H9 (cell line): Measurements from ENCODE around the gene ATF1. TPM values are rescaled to one million over a fixed set of nuclear protein-coding genes. Genes with fewer than 3 reads are reported as not detected.

ENCODE experiments used
- DNase-seq: peaks from one replicate; pipeline ENCODE4 v3.0.0-alpha.2; 2017
- H2AFZ ChIP-seq: one replicate; pipeline ENCODE4 v1.6.1; 2013; ENCODE audit warnings: mild to moderate bottlenecking, low read length, control low read depth, moderate library complexity
- H2AK5ac ChIP-seq: 2 replicates; pipeline ENCODE4 v1.6.1; 2013; ENCODE audit warnings: low read length, control low read depth, mixed read lengths; ENCODE audit not compliant: insufficient read length
- H2BK120ac ChIP-seq: one replicate; pipeline ENCODE4 v1.6.1; 2013; ENCODE audit warnings: low read depth, mild to moderate bottlenecking, low read length, control low read depth, inconsistent platforms; ENCODE audit not compliant: poor library complexity, severe bottlenecking
- H2BK12ac ChIP-seq: 2 replicates; pipeline ENCODE4 v1.6.1; 2013; ENCODE audit warnings: low read length, control low read depth, mixed read lengths, low read depth; ENCODE audit not compliant: insufficient read length
- H2BK15ac ChIP-seq: 2 replicates; pipeline ENCODE4 v1.6.1; 2013; ENCODE audit warnings: low read depth, low read length, control low read depth
- H2BK20ac ChIP-seq: one replicate; pipeline ENCODE4 v1.6.1; 2013; ENCODE audit warnings: low read depth, mild to moderate bottlenecking, low read length, control low read depth, inconsistent platforms; ENCODE audit not compliant: poor library complexity, severe bottlenecking
- H2BK5ac ChIP-seq: 2 replicates; pipeline ENCODE4 v1.6.1; 2013; ENCODE audit warnings: low read length, control low read depth, mixed read lengths; ENCODE audit not compliant: insufficient read length
- H3K14ac ChIP-seq: 2 replicates; pipeline ENCODE4 v1.6.1; 2013; ENCODE audit warnings: low read length, control low read depth; ENCODE audit not compliant: insufficient read depth
- H3K18ac ChIP-seq: 2 replicates; pipeline ENCODE4 v1.6.1; 2013; ENCODE audit warnings: low read depth, mild to moderate bottlenecking, mixed read lengths, low read length, control low read depth; ENCODE audit not compliant: insufficient read length
- H3K23ac ChIP-seq: 2 replicates; pipeline ENCODE4 v1.6.1; 2013; ENCODE audit warnings: low read length, control low read depth, mixed read lengths, low read depth; ENCODE audit not compliant: insufficient read length
- H3K23me2 ChIP-seq: 2 replicates; pipeline ENCODE4 v1.6.1; 2013; ENCODE audit warnings: low read depth, mild to moderate bottlenecking, mixed read lengths, low read length, control low read depth; ENCODE audit not compliant: insufficient read length, poor library complexity, severe bottlenecking
- H3K27ac ChIP-seq: 2 replicates; pipeline ENCODE4 v1.5.1; 2013; ENCODE audit warnings: low read length, control low read depth, mixed read lengths, low read depth; ENCODE audit not compliant: insufficient read length
- H3K27me3 ChIP-seq: 2 replicates; pipeline ENCODE4 v1.6.1; 2013; ENCODE audit warnings: low read length, control low read depth, inconsistent platforms; ENCODE audit not compliant: insufficient read depth
- H3K4ac ChIP-seq: 2 replicates; pipeline ENCODE4 v1.6.1; 2013; ENCODE audit warnings: low read depth, mild to moderate bottlenecking, control low read depth, inconsistent platforms, low read length, moderate library complexity
- H3K4me1 ChIP-seq: 2 replicates; pipeline ENCODE4 v1.6.1; 2013; ENCODE audit warnings: low read length, control low read depth, inconsistent platforms; ENCODE audit not compliant: insufficient read depth
- H3K4me2 ChIP-seq: 2 replicates; pipeline ENCODE4 v1.6.1; 2013; ENCODE audit warnings: low read length, control low read depth, mixed read lengths; ENCODE audit not compliant: insufficient read length, insufficient read depth
- H3K56ac ChIP-seq: 2 replicates; pipeline ENCODE4 v1.6.1; 2013; ENCODE audit warnings: low read depth, mild to moderate bottlenecking, mixed read lengths, low read length, control low read depth; ENCODE audit not compliant: insufficient read length
- H3K79me1 ChIP-seq: 2 replicates; pipeline ENCODE4 v1.6.1; 2013; ENCODE audit warnings: low read depth, mild to moderate bottlenecking, moderate library complexity, low read length, control low read depth, inconsistent platforms; ENCODE audit not compliant: insufficient read depth, poor library complexity, severe bottlenecking
- H3K79me2 ChIP-seq: 2 replicates; pipeline ENCODE4 v1.6.1; 2013; ENCODE audit warnings: low read length, control low read depth, inconsistent platforms; ENCODE audit not compliant: insufficient read depth
- H3K9ac ChIP-seq: 2 replicates; pipeline ENCODE4 v1.6.1; 2013; ENCODE audit warnings: low read length, control low read depth, mixed read lengths; ENCODE audit not compliant: insufficient read length; ENCODE audit errors: extremely low read depth
- H3K9me3 ChIP-seq: one replicate; pipeline ENCODE4 v1.6.1; 2013; ENCODE audit warnings: low read depth, low read length, inconsistent platforms; ENCODE audit not compliant: control insufficient read depth
- H3T11ph ChIP-seq: one replicate; pipeline ENCODE4 v1.6.1; 2013; ENCODE audit warnings: mild to moderate bottlenecking, low read length, control low read depth, inconsistent platforms
- H4K20me1 ChIP-seq: one replicate; pipeline ENCODE4 v1.6.1; 2013; ENCODE audit not compliant: control insufficient read depth, insufficient read length, insufficient read depth
- H4K5ac ChIP-seq: 2 replicates; pipeline ENCODE4 v1.6.1; 2013; ENCODE audit warnings: low read depth, mild to moderate bottlenecking, mixed read lengths, low read length, control low read depth; ENCODE audit not compliant: insufficient read length
- H4K8ac ChIP-seq: replicated peaks from 2 replicates; pipeline ENCODE4 v1.6.1; 2013; ENCODE audit warnings: low read length, control low read depth, mixed read lengths, low read depth; ENCODE audit not compliant: insufficient read length
- H4K91ac ChIP-seq: 2 replicates; pipeline ENCODE4 v1.6.1; 2013; ENCODE audit warnings: low read depth, mild to moderate bottlenecking, moderate library complexity, mixed read lengths, low read length, control low read depth; ENCODE audit not compliant: insufficient read length
- H3K27ac Mint-ChIP-seq, 3 experiments: 2 replicates in 2 of 3; 3 replicates in 1 of 3; pipeline ENCODE4 v1.8.0; 2020 to 2021; ENCODE audit warnings: mixed read lengths in 3 of 3, mild to moderate bottlenecking in 1 of 3, moderate library complexity in 1 of 3
- H3K27me3 Mint-ChIP-seq: 2 replicates; pipeline ENCODE4 v1.8.0; 2021; ENCODE audit warnings: low read depth, mild to moderate bottlenecking, moderate library complexity, mixed read lengths
- H3K36me3 Mint-ChIP-seq, 3 experiments: 2 replicates in 2 of 3; 3 replicates in 1 of 3; pipeline ENCODE4 v1.8.0; 2020 to 2021; ENCODE audit warnings: low read depth in 3 of 3, mixed read lengths in 3 of 3; ENCODE audit not compliant: insufficient read depth in 1 of 3
- H3K4me1 Mint-ChIP-seq, 2 experiments: 2 replicates each; pipeline ENCODE4 v1.8.0; 2020; ENCODE audit warnings: mixed read lengths in 2 of 2
- H3K4me3 Mint-ChIP-seq, 2 experiments: 2 replicates in 1 of 2; 3 replicates in 1 of 2; pipeline ENCODE4 v1.8.0; 2020 to 2021; ENCODE audit warnings: mild to moderate bottlenecking in 2 of 2, mixed read lengths in 2 of 2, moderate library complexity in 1 of 2
- H3K9me3 Mint-ChIP-seq, 2 experiments: 2 replicates in 1 of 2; 3 replicates in 1 of 2; pipeline ENCODE4 v1.8.0; 2020; ENCODE audit warnings: mild to moderate bottlenecking in 2 of 2, mixed read lengths in 2 of 2, moderate library complexity in 1 of 2
- CTCF ChIP-seq: fragments of 200-600 bp; sonication (generic); conservative IDR thresholded peaks from 3 replicates; pipeline ENCODE4 v1.8.0; 2021; ENCODE audit warnings: antibody characterized with exemption, mild to moderate bottlenecking
- WGBS: extraction: QIAGEN DNeasy Blood & Tissue Kit; methylation state at CpG from one replicate; pipeline ENCODE4 v1.1.7; 2013; ENCODE audit warnings: missing lambda C conversion rate, low lambda C conversion rate, mixed read lengths; ENCODE audit not compliant: insufficient read length; ENCODE audit errors: extremely low coverage; 5-methylcytosine and 5-hydroxymethylcytosine counted together
- total RNA-seq: library from RNA; stranded (reverse); gene quantifications from 2 replicates; pipeline ENCODE4 v1.2.1, GENCODE V29; 2021

Gene ATF1
- total RNA-seq, 1 experiment from 2014 or later = 47.8 TPM

DNA sequence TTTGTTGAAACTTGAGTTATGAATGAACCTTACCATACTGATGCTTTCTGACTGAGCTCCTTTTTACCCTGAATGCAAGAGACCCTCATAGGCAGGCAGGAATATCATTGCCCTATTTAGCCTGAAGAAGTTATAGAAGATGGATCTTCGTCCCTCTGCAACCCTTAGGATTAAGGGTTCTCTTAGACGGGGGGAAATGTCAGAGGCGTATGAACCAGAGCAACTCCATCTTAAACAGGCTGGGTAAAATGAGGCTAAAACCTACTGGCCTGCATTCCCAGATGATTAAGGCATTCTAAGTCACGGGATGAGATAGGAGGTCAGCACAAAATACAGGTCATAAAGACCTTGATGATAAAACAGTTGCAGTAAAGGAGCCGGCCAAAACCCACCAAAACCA, 7.5 kb downstream of the ATF1 start:
- Histone ChIP-seq H3K23me2 (no peaks in the 10 kb centered on the region), H2BK20ac (no peak overlapping the region), H3K23ac (no peak overlapping the region), H2BK12ac (no peak overlapping the region), H2AK5ac (no peak overlapping the region), H3K79me1 (peaks cover 8% of the 10 kb centered on the region), H3K27ac (no peak overlapping the region), H2AFZ (no peak overlapping the region), H3T11ph (no peak overlapping the region), H3K18ac (no peak overlapping the region), H3K56ac (no peak overlapping the region), H4K91ac (no peak overlapping the region), H3K14ac (no peak overlapping the region), H2BK15ac (no peak overlapping the region), H3K9ac (no peak overlapping the region), H3K4me2 (no peak overlapping the region), H2BK120ac (no peak overlapping the region), H4K8ac (no peak overlapping the region), H3K79me2 (peaks cover 15% of the 10 kb centered on the region; the same call in 1 of the 2 replicates), H2BK5ac (no peak overlapping the region), H4K5ac (no peak overlapping the region), H4K20me1 (no peaks in the 10 kb centered on the region), H3K9me3 (no peaks in the 10 kb centered on the region), H3K4ac (no peak overlapping the region), H3K27me3 (no peaks in the 10 kb centered on the region), H3K4me1 (no peaks in the 10 kb centered on the region)
- Mint-ChIP-seq H3K27me3 (no peaks in the 10 kb centered on the region), H3K4me1 (peaks cover 4 to 5% of the 10 kb centered on the region in 2 experiments; a peak in 3 of 4 replicates), H3K9me3 (peaks cover 0 to 8% of the 10 kb centered on the region in 2 experiments; a peak in 4 of 5 replicates), H3K36me3 (peaks cover 26 to 32% (median 29%) of the 10 kb centered on the region in 3 experiments), H3K27ac (peak overlapping the region in 1 of 3 experiments; percentile 19; a peak in 1 of 7 replicates), H3K4me3 (no peak overlapping the region)
- DNase-seq = no peak
- WGBS = no CpG with 5 or more reads among the region's 5 CpGs
- no peak for TF ChIP-seq CTCF
